Kidney (tissue), 14 donors: ENCODE data around the gene PCK2. TPM values are rescaled to one million over a fixed set of nuclear protein-coding genes. Genes with fewer than 3 reads are reported as not detected.
"Not testable (repeated sequence)": the region's sequence is repeated elsewhere in the genome, so short reads cannot be mapped to it uniquely, and the experiment has no call there.

Experiments used
- DNase-seq, 5 donors: peaks; one replicate each; pipeline ENCODE4 v3.0.0-alpha.2; 2013 to 2020
- FAIRE-seq: peaks from 2 replicates; lab custom pipeline; 2012; peaks lifted over from hg19 to GRCh38; lab: Jason Lieb, UNC
- H3K27ac ChIP-seq, 2 donors: one replicate each; pipeline ENCODE4 v1.7.0; 2013; ENCODE audit warnings: low read depth in 2 of 2, low read length in 2 of 2, inconsistent platforms in 1 of 2
- H3K27me3 ChIP-seq: one replicate; pipeline ENCODE4 v1.7.1; 2013; ENCODE audit warnings: low read length, inconsistent platforms; ENCODE audit not compliant: control insufficient read depth, insufficient read depth
- H3K36me3 ChIP-seq, 3 donors: one replicate each; pipeline versions ENCODE4 v1.7.0 to v1.7.1; 2013; ENCODE audit warnings: low read length in 3 of 3, control low read depth in 1 of 3, inconsistent platforms in 1 of 3; ENCODE audit not compliant: insufficient read depth in 3 of 3, control insufficient read depth in 2 of 3
- H3K4me1 ChIP-seq, 3 donors: one replicate each; pipeline versions ENCODE4 v1.7.0 to v1.7.1; 2013; ENCODE audit warnings: low read length in 3 of 3, inconsistent platforms in 1 of 3, low read depth in 1 of 3; ENCODE audit not compliant: control insufficient read depth in 2 of 3, insufficient read depth in 2 of 3
- H3K4me3 ChIP-seq, 3 donors: one replicate each; pipeline versions ENCODE4 v1.7.0 to v1.8.1; 2013; ENCODE audit warnings: low read length in 3 of 3, control low read depth in 1 of 3, inconsistent platforms in 1 of 3
- H3K9ac ChIP-seq, 3 donors: one replicate each; pipeline versions ENCODE4 v1.7.0 to v1.7.1; 2013; ENCODE audit warnings: low read length in 3 of 3, control low read depth in 1 of 3, inconsistent platforms in 1 of 3
- H3K9me3 ChIP-seq, 3 donors: one replicate each; pipeline versions ENCODE4 v1.7.0 to v1.7.1; 2013; ENCODE audit warnings: low read length in 3 of 3, control low read depth in 1 of 3, inconsistent platforms in 1 of 3; ENCODE audit not compliant: control insufficient read depth in 2 of 3, insufficient read depth in 1 of 3
- CTCF ChIP-seq: IDR thresholded peaks from 3 replicates; pipeline ENCODE4 v1.5.1; 2012; ENCODE audit warnings: mild to moderate bottlenecking, moderate library complexity, borderline replicate concordance; ENCODE audit not compliant: insufficient read depth; ENCODE audit errors: extremely low read depth
- intact Hi-C: fragments of 100-400 bp; cut with DNase I; formaldehyde crosslinking; loops from one replicate; pipeline ENCODE4 v1.11.1; 2022
- polyA plus RNA-seq: library from polyadenylated mRNA; stranded (reverse); fragments of 350-450 nt; fragmentation: Illumina TruSeq; extraction: RNeasy Lipid Tissue Mini Kit (QIAGEN cat#74804); gene quantifications from one replicate; pipeline ENCODE4 v1.2.3, GENCODE V29; 2014; ENCODE audit warnings: low read depth, low replicate concordance; ENCODE audit not compliant: insufficient read depth
- total RNA-seq: library from RNA; stranded (reverse); fragmentation: NEBNext Ultra II Directional; extraction: Animal tissue kit (Norgen Biotek cat#: 25700); gene quantifications from one replicate; pipeline ENCODE4 v1.2.1, GENCODE V29; 2021
- donor health status: control.
- donor health status: control.
- donor health status: control.
- donor health status: control.
- donor health status: control.
- donor health status: DM: yes; HTN: yes; CAD: no.
- donor health status: Normal renal cell carcinoma (clear cell type).

The PCK2 gene
- total and polyA plus RNA-seq, 2 donors from 2014 or later = 36.1 to 140 TPM

GRCh38 chr14:24103451-24103850 is 9.3 kb downstream of the PCK2 start:
- Histone ChIP-seq H3K36me3 (peaks cover 0 to 17% (median 15%) of the 10 kb centered on the region in 3 donors), H3K9me3 (no peaks in the 10 kb centered on the region), H3K4me3 (no peak overlapping the region), H3K27ac (no peak overlapping the region), H3K4me1 (peaks cover 0 to 2% (median 0%) of the 10 kb centered on the region in 3 donors), H3K27me3 (no peaks in the 10 kb centered on the region), H3K9ac (no peak overlapping the region)
- TF ChIP-seq CTCF = no peak
- FAIRE-seq (no peak), DNase-seq (no peak)
- intact Hi-C loops = no loop called here

GRCh38 chr14:24105609-24106239 is 11.6 kb downstream of the PCK2 start:
- intact Hi-C loops, DNase-seq, H3K36me3 ChIP-seq, H3K27ac ChIP-seq, H3K9me3 ChIP-seq, FAIRE-seq, H3K4me3 ChIP-seq, H3K4me1 ChIP-seq, H3K27me3 ChIP-seq, H3K9ac ChIP-seq: not testable (repeated sequence)

GRCh38 chr14:24106672-24107271 is 12.7 kb downstream of the PCK2 start:
- intact Hi-C loops = no loop called here
- no peak for DNase-seq
- no peak for FAIRE-seq
- H3K9ac ChIP-seq = no peak overlapping the region
- no peaks in the 10 kb centered on the region for H3K9me3 ChIP-seq
- no peak overlapping the region for H3K27ac ChIP-seq
- no peak overlapping the region for H3K4me3 ChIP-seq
- no peaks in the 10 kb centered on the region for H3K27me3 ChIP-seq
- H3K36me3 ChIP-seq = peaks cover 0 to 7% (median 6%) of the 10 kb centered on the region in 3 donors
- no peak for TF ChIP-seq CTCF
- peaks cover 0 to 8% (median 0%) of the 10 kb centered on the region in 3 donors for H3K4me1 ChIP-seq

GRCh38 chr14:24108336-24108874 is 14.3 kb downstream of the PCK2 start:
- Histone ChIP-seq H3K4me1 (peaks cover 0 to 9% (median 0%) of the 10 kb centered on the region in 3 donors), H3K9me3 (no peaks in the 10 kb centered on the region), H3K27ac (peak overlapping the region in 1 of 2 donors; percentile 20), H3K4me3 (no peak overlapping the region), H3K27me3 (no peaks in the 10 kb centered on the region), H3K36me3 (peaks cover 0 to 3% (median 0%) of the 10 kb centered on the region in 3 donors), H3K9ac (peak overlapping the region in 1 of 3 donors; percentile 8)
- FAIRE-seq (no peak), DNase-seq (no peak)
- TF ChIP-seq CTCF = no peak
- intact Hi-C loops = no loop called here
